Measurements from ENCODE around the gene ADAMTS2.

The ADAMTS2 gene

GRCh38 chr5:179191506-179192184 is 153.6 kb downstream of the ADAMTS2 start:
- DNase-seq: no peak

- DNase-seq: no peak
Measured at GRCh38 chr5:179190851-179191505, 154.3 kb downstream of the ADAMTS2 start.

- DNase-seq: no peak
Measured at GRCh38 chr5:179188636-179189035, 156.6 kb downstream of the ADAMTS2 start.

- DNase-seq: no peak
Measured at GRCh38 chr5:179187681-179188575, 157.3 kb downstream of the ADAMTS2 start.

- no peak for DNase-seq
Measured at GRCh38 chr5:179187229-179187678, 158.0 kb downstream of the ADAMTS2 start.

GRCh38 chr5:179186801-179187200 is 158.5 kb downstream of the ADAMTS2 start:
- DNase-seq: no peak

- DNase-seq: no peak
Measured at GRCh38 chr5:179185941-179186411, 159.3 kb downstream of the ADAMTS2 start.

GRCh38 chr5:179185256-179185940 is 159.9 kb downstream of the ADAMTS2 start:
- DNase-seq: no peak

- DNase-seq: no peak
Measured at GRCh38 chr5:179184521-179185050, 160.7 kb downstream of the ADAMTS2 start.

GRCh38 chr5:179183481-179183880 is 161.8 kb downstream of the ADAMTS2 start:
- no peak for DNase-seq

GRCh38 chr5:179182601-179183000 is 162.7 kb downstream of the ADAMTS2 start:
- DNase-seq: no peak

- DNase-seq: no peak
Measured at GRCh38 chr5:179181988-179182387, 163.3 kb downstream of the ADAMTS2 start.

GRCh38 chr5:179180921-179181645 is 164.2 kb downstream of the ADAMTS2 start:
- DNase-seq: no peak

- no peak for DNase-seq
Measured at GRCh38 chr5:179180061-179180610, 165.1 kb downstream of the ADAMTS2 start.

- DNase-seq: no peak
Measured at GRCh38 chr5:179177711-179178575, 167.3 kb downstream of the ADAMTS2 start.

- no peak for DNase-seq
Measured at GRCh38 chr5:179176571-179177230, 168.6 kb downstream of the ADAMTS2 start.

- no peak for DNase-seq
Measured at GRCh38 chr5:179176166-179176565, 169.1 kb downstream of the ADAMTS2 start.

- DNase-seq: no peak
Measured at GRCh38 chr5:179171816-179172745, 173.2 kb downstream of the ADAMTS2 start.

Data from islet precursor cell (in vitro differentiated cells).